Kidney (tissue), 14 donors: ENCODE results near the gene FUZ. TPM values are rescaled to one million over a fixed set of nuclear protein-coding genes. Genes with fewer than 3 reads are reported as not detected.

Source experiments
- DNase-seq, 5 donors: peaks; one replicate each; pipeline ENCODE4 v3.0.0-alpha.2; 2013 to 2020
- FAIRE-seq: peaks from 2 replicates; lab custom pipeline; 2012; peaks lifted over from hg19 to GRCh38; lab: Jason Lieb, UNC
- H3K27ac ChIP-seq, 2 donors: one replicate each; pipeline ENCODE4 v1.7.0; 2013; ENCODE audit warnings: low read depth in 2 of 2, low read length in 2 of 2, inconsistent platforms in 1 of 2
- H3K27me3 ChIP-seq: one replicate; pipeline ENCODE4 v1.7.1; 2013; ENCODE audit warnings: low read length, inconsistent platforms; ENCODE audit not compliant: control insufficient read depth, insufficient read depth
- H3K36me3 ChIP-seq, 3 donors: one replicate each; pipeline versions ENCODE4 v1.7.0 to v1.7.1; 2013; ENCODE audit warnings: low read length in 3 of 3, control low read depth in 1 of 3, inconsistent platforms in 1 of 3; ENCODE audit not compliant: insufficient read depth in 3 of 3, control insufficient read depth in 2 of 3
- H3K4me1 ChIP-seq, 3 donors: one replicate each; pipeline versions ENCODE4 v1.7.0 to v1.7.1; 2013; ENCODE audit warnings: low read length in 3 of 3, inconsistent platforms in 1 of 3, low read depth in 1 of 3; ENCODE audit not compliant: control insufficient read depth in 2 of 3, insufficient read depth in 2 of 3
- H3K4me3 ChIP-seq, 3 donors: one replicate each; pipeline versions ENCODE4 v1.7.0 to v1.8.1; 2013; ENCODE audit warnings: low read length in 3 of 3, control low read depth in 1 of 3, inconsistent platforms in 1 of 3
- H3K9ac ChIP-seq, 3 donors: one replicate each; pipeline versions ENCODE4 v1.7.0 to v1.7.1; 2013; ENCODE audit warnings: low read length in 3 of 3, control low read depth in 1 of 3, inconsistent platforms in 1 of 3
- H3K9me3 ChIP-seq, 3 donors: one replicate each; pipeline versions ENCODE4 v1.7.0 to v1.7.1; 2013; ENCODE audit warnings: low read length in 3 of 3, control low read depth in 1 of 3, inconsistent platforms in 1 of 3; ENCODE audit not compliant: control insufficient read depth in 2 of 3, insufficient read depth in 1 of 3
- CTCF ChIP-seq: IDR thresholded peaks from 3 replicates; pipeline ENCODE4 v1.5.1; 2012; ENCODE audit warnings: mild to moderate bottlenecking, moderate library complexity, borderline replicate concordance; ENCODE audit not compliant: insufficient read depth; ENCODE audit errors: extremely low read depth
- intact Hi-C: fragments of 100-400 bp; cut with DNase I; formaldehyde crosslinking; loops from one replicate; pipeline ENCODE4 v1.11.1; 2022
- polyA plus RNA-seq: library from polyadenylated mRNA; stranded (reverse); fragments of 350-450 nt; fragmentation: Illumina TruSeq; extraction: RNeasy Lipid Tissue Mini Kit (QIAGEN cat#74804); gene quantifications from one replicate; pipeline ENCODE4 v1.2.3, GENCODE V29; 2014; ENCODE audit warnings: low read depth, low replicate concordance; ENCODE audit not compliant: insufficient read depth
- total RNA-seq: library from RNA; stranded (reverse); fragmentation: NEBNext Ultra II Directional; extraction: Animal tissue kit (Norgen Biotek cat#: 25700); gene quantifications from one replicate; pipeline ENCODE4 v1.2.1, GENCODE V29; 2021
- donor health status: control.
- donor health status: control.
- donor health status: control.
- donor health status: control.
- donor health status: control.
- donor health status: DM: yes; HTN: yes; CAD: no.
- donor health status: Normal renal cell carcinoma (clear cell type).

The FUZ gene
- total and polyA plus RNA-seq, 2 donors from 2014 or later: 26.9 to 51.2 TPM

- Histone ChIP-seq H3K27ac (no peak overlapping the region), H3K4me3 (no peak overlapping the region), H3K27me3 (no peaks in the 10 kb centered on the region), H3K36me3 (peaks cover 0 to 44% (median 11%) of the 10 kb centered on the region in 3 donors), H3K9me3 (no peaks in the 10 kb centered on the region), H3K4me1 (no peaks in the 10 kb centered on the region), H3K9ac (no peak overlapping the region)
- TF ChIP-seq CTCF: no peak
- DNase-seq: no peak
- FAIRE-seq: no peak
- intact Hi-C loops: no loop called here
Measured at GRCh38 chr19:49833599-49833998, 20.5 kb upstream of the FUZ start.

GRCh38 chr19:49832556-49832955 is 19.5 kb upstream of the FUZ start:
- H3K4me3 ChIP-seq: no peak overlapping the region
- intact Hi-C loops: no loop called here
- no peak overlapping the region for H3K9ac ChIP-seq
- DNase-seq (no peak), FAIRE-seq (no peak)
- no peak for TF ChIP-seq CTCF
- H3K27me3 ChIP-seq: no peaks in the 10 kb centered on the region
- no peaks in the 10 kb centered on the region for H3K9me3 ChIP-seq
- peaks cover 0 to 48% (median 10%) of the 10 kb centered on the region in 3 donors for H3K36me3 ChIP-seq
- no peaks in the 10 kb centered on the region for H3K4me1 ChIP-seq
- H3K27ac ChIP-seq: peak overlapping the region in 1 of 2 donors; percentile 14

- no peak overlapping the region for H3K4me3 ChIP-seq
- no peak overlapping the region for H3K27ac ChIP-seq
- DNase-seq: no peak
- TF ChIP-seq CTCF: no peak
- intact Hi-C loops: no loop called here
- H3K9ac ChIP-seq: no peak overlapping the region
- H3K9me3 ChIP-seq: no peaks in the 10 kb centered on the region
- FAIRE-seq: no peak
- no peaks in the 10 kb centered on the region for H3K27me3 ChIP-seq
- H3K4me1 ChIP-seq: no peaks in the 10 kb centered on the region
- H3K36me3 ChIP-seq: peaks cover 0 to 41% (median 10%) of the 10 kb centered on the region in 3 donors
Measured at GRCh38 chr19:49831592-49831991, 18.5 kb upstream of the FUZ start.

GRCh38 chr19:49830766-49831165 is 17.7 kb upstream of the FUZ start:
- intact Hi-C loops: no loop called here
- no peak for DNase-seq
- TF ChIP-seq CTCF: no peak
- H3K4me3 ChIP-seq: no peak overlapping the region
- no peaks in the 10 kb centered on the region for H3K9me3 ChIP-seq
- no peak for FAIRE-seq
- H3K9ac ChIP-seq: no peak overlapping the region
- H3K4me1 ChIP-seq: no peaks in the 10 kb centered on the region
- H3K27me3 ChIP-seq: no peaks in the 10 kb centered on the region
- H3K27ac ChIP-seq: no peak overlapping the region
- peaks cover 0 to 41% (median 10%) of the 10 kb centered on the region in 3 donors for H3K36me3 ChIP-seq
